T-helper 2 cell (primary cell): ENCODE measurements around the gene SLC7A11.

Source experiments
- DNase-seq, 5 experiments: peaks; one replicate each; pipeline versions ENCODE4 v3.0.0 to v3.0.0-alpha.2; 2012 to 2022
- total RNA-seq, 2 donors: gene quantifications; one replicate each; lab custom pipeline; 2026; lab: John Stamatoyannopoulos, UW

The SLC7A11 gene
- 0.40 to 1.2 reads per million in 2 donors for total RNA-seq

DNA sequence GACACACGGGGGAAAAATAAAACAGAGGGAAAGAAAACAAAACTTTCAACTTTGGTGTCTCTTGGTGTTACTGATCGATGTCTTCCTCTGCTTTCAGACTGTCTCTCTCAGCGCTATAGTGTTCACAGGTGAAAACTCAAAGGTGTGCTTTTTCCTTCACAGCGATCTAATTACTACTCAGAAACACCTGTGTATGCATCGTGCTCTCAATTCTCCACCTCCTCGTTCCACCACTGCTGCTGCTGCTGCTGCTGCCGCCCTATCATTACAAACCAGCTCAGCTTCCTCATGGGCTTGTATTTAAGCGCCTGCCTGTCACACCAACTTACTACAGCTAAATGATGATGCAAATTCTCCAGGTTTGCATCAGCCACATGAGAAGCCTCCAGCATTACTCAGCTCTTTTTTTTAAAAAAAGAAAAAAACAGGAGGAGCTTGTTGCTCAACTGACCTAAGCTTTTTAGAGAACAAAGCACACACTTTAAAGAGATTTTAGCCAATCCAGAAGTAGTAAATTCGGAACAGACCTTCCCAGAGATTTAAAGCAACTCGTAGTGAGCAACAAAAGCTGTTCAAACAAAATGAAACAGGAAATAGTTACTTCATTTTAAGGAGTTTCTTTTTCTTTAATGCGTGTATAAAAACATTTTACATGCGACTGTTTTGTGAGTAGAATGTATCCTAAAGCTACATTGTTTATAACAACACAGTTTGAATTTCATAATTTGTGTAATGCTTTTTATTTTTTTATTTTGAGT, at the start of gene SLC7A11:
Gene SLC7A11 (minus strand): TSS at position 274 of the 758 bp plus-strand sequence. CDS start 280 bp downstream, outside the sequence.
- DNase-seq: peak in 4 of 5 experiments; percentile 3 to 98 (median 6)

DNA sequence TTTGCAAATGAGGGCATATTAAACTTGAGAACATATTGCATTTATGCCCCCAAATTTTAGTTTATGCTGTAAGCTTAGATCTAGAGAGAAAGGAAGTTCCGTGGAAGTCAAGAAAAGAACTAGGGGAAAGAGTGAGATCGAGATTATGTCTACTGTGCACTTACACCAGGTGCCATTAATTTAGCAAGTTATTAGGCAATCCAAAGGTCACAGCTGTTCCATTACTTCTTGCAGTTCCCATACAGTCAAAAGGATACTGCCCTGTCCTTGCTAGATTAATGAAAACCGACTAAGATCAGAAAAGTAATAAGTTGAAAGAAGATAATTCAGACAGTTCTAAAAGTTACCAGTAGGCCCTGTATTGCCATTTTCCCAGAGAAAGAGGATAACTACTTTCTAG, 49.3 kb upstream of the SLC7A11 start:
- DNase-seq: no peak

DNA sequence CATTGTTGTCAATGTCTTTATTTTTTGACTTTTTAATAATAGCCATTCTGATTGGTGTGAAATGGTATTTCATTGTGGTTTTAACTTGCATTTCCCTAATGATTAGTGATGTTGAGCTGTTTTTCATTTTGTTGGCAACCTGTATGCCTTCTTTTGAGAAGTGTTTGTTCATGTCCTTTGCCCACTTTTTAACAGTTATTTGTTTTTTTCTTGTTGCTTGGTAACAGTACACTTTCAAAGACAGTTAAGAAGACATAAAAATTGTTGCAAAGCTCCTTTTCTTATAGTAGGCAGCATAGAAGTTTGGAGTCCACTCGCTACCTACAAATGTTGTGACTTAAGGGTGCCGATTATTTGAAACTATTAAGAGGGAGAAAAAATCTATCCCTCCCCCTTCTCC, 48.7 kb upstream of the SLC7A11 start:
- DNase-seq: no peak

DNA sequence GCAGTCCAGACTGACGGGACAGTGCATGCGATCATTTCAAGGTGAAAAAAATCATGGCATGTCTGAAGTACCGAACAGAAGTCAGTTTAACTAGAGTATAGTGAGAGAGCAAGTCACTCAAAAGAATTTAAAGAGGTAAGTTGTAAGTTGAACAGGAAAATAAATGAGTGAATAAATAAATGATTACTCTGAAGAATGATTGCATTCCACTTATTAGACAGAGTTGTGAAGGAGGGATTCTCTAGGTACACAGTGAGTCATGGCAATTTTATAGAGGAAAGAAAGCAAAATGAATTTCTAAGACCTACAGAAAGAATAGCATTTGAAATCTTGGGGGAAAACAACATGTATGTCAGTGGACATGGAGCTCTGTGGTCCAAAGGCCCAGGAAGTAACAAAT, 37.1 kb upstream of the SLC7A11 start:
- no peak for DNase-seq

DNA sequence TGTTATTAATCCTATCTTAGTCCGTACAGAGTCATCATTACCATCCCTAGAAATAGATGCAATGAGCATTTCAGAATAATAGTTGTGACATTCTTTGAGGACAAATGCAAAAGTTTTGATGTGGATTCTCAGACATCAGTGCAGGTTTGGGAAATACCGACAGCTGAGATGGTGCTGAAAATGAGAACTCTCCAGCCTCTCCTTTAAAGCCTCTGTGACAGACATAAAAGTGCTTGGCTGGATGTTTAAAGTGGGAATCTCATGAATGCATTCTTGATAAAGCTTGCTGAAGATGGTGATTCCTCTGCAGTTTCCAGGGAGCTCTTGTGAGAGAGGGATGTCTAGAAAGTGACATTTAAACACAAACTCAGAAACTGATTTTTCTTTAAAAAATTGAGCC, 35.0 kb upstream of the SLC7A11 start:
- no peak for DNase-seq

DNA sequence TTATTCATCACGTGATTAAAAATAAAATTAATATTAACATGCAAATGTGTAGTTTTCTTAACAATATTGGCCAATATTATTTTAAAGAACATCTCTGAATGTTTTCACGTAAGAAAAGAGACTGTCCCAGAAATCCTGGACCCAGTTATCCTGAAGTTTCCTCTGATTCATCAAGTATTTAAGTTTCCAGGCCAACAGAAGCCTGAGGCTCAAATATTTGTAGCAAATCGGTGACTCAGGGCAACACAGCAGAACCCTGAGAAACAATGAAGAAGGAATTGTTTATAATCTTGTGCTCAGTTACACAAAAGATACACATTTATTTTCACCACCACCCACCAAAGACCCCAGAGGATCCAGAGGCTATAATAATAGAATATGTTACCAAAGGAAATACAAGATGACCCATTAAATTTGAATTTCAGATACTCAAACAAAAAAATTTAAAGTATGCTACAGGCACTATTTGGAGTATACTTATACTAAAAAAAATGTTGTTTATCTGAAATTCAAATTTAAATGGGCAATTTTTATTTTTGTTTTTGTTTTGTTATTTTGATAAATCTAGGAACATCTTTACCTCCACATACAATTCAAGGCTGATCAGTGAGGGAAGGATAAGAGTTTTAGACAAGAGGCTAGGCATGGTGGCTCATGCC, 33.9 kb upstream of the SLC7A11 start:
- DNase-seq: no peak

DNA sequence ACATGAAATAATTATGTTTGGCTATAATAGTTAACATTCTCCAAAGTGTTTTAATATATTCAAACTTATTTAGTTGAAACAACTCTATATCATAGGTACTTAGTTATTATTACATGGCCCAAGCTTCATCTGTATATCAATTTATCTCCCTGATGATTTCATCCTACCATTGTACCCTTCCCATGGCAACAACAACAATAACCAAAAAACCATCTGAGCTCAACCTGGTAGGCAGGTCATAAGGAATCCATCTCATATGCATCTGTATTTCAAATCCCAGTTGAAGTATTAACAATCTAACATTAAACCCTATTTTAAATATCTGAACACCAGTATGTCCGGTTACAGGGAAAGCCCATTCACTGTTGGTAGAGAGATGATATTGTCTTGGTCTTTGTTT, 33.1 kb upstream of the SLC7A11 start:
- no peak for DNase-seq

DNA sequence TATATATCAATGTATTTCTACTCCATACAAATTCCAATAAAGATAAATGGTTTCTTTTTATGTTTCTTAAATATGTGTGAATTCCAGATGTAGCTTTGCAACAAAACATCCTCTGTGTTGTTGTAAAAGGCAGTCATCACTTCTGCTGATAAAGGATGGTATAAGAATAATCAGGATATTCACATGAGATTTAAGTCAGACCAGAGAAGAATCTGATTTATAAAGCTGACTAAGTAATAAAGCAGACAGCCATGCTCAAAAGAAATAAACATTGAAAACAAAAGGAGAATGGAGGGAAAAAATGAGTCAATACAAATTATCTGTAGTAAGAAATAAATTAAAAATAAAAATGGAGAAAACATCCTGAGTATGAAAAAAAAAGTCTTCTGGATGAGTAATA, 27.0 kb upstream of the SLC7A11 start:
- no peak for DNase-seq

DNA sequence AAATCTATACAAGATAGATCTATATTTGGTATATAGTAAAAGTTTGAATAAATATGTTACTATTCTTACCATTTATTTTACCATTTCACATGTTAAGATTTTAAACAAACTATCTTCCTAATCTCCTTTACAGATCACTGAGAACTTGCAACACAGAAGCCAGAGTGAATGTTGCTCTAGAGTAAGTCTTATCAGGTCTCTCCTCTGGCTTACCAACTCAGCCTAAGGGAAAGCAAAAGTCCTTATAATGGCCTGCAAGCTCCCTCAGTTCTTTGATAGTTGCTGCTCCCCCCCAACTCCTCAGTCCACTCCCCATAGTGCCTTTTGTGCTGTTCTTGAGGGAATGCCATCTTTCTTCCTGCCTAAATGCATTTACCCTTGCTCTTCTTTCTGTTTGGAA, 25.7 kb upstream of the SLC7A11 start:
- no peak for DNase-seq

DNA sequence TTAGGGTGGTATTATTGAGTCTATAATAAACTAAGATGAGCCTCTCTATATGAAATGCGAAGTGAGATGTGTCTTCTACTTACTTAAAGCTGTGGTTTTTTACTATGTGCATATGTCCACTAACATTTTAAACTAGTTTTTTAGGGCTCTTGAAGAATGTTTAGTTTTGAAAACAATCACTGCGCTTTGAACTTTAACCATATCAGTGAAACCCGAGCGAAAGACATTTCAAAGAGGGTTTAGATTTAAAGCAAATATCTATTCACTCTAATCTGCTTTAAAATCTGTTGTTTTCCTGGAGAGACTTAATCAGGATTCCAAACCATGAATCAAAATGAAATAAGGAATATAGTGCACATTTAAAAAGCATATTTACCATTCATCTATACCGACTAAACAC, 24.8 kb upstream of the SLC7A11 start:
- DNase-seq: no peak

DNA sequence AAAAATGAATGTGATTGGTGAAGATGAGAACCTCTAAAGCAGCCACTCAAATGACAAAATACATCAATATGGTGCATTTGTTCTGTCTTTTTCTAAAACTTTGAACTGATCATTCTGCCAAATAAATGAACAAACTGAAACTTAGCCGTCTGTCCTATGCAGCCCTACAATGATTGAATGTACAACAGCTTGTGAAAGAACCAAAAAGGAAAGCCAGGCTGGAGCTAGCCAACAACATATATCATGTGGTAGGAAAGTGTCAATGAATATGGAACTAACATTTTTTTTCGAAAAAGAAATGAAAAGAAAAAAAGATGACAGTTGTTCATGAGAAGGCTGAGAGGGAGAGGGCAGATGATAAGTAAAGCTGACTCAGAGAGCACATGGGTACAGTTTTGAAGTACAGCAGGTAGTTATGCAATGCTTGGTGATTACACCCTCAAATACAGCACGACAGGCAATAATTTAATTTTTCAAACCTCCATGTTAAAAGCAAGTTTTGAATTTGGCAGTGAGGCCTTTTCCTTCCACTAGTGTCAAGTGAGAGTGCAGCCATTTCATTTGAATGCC, 21.2 kb upstream of the SLC7A11 start:
- no peak for DNase-seq

DNA sequence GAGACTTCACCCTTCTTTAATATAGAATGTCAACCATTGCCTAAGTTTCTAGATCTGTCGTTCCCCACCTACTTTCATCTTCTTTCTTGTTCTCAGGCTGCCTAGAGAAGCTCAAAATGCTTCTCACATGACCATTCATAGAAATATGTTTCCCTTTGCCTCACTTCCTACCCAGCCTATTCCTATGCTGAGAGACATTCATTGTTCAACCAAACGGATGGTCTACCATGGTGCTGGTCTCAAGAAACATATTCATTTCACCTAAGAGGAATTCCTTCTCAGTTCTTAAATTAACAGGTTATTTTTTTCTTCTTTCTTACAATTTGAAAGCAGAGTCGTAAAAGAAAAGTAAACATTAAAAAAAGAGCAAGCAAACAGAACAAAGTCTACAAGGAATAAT, 20.3 kb upstream of the SLC7A11 start:
- DNase-seq: no peak

DNA sequence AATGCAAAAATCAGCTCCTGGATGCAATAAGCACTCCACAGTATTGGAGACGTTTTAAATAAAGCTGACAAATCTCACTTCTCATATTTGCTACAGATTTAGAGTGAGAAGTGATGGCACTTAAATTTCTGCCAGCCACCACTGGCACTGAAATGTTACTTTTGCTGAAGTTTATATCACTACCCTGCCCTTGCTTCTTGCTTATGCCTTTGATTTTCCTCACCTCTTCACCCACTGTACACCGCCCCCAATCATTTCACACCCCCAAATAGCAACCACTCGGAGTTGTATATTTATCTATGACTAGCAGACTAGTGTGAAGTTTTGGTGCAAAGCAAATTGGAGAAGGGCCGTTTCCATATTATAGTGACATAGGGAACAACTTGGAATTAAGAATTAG, 19.9 kb upstream of the SLC7A11 start:
- no peak for DNase-seq

DNA sequence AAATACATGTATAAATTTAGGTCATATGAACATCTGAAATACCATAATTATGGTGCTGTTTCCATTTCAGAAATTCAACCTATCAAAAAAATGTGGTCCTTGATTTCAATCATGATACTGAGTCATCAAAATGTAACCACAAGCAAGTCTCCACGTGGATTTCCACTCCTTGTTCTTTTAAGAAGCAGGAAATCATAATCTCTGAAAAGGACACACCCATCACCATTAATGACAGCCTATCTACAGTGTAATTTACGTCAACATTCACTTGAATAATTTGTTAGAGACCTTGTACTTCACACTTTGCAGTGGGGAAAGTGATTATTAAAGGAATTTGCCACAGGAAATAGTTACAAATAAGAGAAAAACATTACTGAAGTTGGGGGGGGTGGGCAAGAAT, 17.7 kb upstream of the SLC7A11 start:
- DNase-seq: no peak

DNA sequence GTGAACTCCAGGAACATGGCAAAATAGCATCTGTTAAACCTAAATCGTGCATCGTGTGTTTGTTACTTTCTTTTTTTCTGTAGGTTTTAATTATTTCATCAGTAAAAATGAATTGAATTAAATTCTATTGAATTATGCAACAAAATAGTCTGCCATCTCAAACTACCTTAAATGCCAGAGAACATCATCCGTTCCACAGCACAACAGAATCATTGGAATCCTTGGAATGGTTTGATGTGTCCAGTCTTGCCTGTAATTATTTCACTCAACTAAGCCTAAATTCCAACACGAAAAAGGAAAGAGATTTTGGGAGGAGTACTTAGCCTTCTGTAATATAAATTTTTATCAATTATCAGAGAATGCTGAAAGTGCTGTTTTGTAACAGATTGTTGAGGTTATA, 17.1 kb upstream of the SLC7A11 start:
- DNase-seq: no peak

DNA sequence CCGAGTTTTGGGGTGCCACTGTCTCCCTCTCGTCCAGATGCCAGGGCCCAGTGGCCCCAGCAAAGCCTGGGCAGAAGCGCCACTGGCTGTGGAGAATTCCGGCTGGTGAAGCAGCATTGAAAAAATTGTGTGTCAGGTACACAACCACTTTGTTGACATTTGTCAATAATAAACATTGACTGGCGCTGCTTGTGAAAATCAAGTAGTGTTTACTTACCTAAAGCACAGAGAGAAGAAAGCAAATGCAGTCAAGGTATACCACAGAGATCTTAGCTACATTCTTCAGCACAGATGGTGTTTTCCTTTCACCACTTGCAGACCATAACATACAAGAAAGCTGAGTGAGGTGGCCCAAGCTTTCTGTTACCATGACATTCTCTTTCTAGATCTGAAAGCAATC, 14.5 kb upstream of the SLC7A11 start:
- no peak for DNase-seq

DNA sequence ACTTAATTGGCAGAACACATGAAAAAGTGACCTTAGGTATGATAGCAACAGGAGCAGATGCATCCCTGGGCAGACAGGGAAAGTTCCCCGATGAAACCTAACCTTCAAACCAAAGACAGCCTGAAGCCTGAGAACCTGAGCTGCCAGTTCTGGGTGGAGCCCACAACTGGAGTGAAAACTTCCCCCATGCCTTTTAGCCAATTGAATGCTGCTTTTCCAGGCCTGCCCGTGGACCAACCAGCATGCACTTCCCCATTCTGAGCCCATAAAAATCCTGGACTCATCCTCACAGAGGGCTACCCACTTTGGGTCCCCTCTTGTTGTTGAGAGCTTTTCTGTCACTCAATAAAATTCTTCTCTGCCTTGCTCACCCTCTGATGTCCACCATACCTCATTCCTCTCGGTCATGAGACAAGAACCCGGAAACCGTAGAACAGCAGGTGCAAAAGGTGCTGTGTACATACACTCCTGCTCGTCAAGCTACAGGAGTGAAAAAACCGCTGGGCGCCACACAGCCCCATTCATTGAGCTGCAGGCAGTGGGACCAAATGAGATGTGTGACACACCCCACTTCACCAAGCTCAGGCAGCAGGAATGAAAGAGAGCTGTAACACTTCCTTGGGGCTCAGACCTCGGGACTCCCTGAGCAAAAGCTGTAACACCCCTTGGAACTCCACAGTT, 13.9 kb upstream of the SLC7A11 start:
- no peak for DNase-seq

DNA sequence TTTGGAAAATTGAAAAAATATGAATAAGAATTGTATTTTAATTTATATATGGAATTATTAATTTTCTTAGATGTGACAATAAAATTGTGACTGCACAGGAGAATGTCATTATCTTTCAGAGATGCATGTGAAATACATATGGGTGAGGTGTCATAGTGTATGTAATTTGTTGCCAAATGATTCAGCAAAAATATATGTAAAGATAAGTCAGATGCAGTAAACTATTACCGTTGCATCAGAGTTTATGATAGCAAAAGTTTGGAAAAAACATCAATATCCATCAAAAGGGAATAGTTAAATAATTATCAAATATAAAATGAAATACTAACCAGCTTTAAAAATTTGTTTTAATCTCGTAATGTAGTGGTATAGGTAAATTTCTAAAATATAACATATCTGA, 10.4 kb upstream of the SLC7A11 start:
- DNase-seq: no peak

DNA sequence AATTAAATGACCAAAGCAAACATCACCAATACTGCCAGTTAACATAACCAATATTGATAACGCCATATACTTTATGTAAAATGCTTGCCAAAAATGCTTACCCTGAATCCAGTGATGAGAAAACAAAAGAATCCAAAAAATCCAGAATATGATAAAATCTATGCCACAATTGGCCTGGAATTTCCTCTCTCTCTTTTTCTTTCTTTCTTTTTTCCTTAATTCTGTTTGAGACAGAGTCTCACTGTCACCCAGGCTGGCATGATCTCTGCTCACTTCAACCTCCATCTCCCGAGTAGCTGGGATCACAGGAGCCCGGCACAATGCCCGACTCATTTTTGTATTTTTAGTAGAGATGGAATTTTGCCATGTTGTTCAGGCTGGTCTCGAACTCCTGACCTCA, 9.8 kb upstream of the SLC7A11 start:
- DNase-seq: no peak

DNA sequence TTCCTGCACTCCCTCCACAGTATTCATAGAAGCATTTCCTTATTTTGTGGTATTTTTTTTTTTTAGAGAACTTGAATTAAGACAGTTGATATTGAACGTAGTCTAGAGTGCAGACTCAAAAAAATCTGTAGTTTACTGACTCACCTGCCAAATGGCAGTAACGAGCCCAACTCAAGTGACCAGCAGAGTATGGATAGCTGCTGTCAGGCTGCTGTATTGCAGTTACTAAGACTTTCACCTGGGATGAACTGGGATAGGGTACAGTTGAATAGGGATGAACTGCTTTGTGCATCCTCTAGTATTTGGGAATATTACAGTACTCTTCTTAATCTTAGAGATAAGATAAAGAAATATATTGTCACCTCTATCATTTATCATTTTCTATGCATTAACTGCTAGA, 7.0 kb upstream of the SLC7A11 start:
- no peak for DNase-seq

DNA sequence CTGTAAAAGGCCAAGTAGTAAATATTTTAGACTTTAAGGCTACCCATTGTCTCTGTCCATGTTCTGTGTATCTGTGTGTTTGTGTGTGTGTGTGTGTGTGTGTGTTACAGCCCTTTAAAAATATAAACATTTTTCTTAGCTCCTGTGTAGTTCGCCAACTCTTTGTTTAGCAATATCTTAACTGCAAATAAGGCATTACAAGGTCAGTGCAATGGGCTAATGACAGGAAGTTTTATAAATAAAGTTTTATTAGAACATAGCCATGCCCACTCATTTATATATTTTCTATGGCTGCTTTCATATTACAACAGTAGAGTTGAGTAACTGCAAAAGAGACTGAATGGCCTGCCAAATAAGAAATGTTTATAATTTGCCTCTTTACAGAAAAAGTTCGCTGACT, 5.9 kb upstream of the SLC7A11 start:
- no peak for DNase-seq

DNA sequence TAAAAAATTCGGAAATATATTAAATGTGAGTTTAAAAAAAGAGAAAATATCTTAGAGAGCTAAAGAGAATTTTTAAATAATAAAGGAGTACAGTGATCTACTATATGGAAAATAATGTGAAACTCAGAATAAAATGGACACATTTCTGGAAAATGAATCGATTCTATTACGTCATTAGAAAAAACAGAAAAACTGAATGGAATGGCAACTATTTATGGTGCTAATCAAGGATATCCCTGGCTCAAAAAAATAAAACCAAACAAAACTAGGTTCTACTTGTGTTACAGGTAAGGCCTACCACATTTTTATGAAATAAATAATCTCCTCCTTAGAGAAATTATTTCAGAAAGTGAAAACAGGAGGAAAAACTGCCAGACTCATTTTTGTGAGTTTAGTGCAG, 5.5 kb upstream of the SLC7A11 start:
- no peak for DNase-seq

DNA sequence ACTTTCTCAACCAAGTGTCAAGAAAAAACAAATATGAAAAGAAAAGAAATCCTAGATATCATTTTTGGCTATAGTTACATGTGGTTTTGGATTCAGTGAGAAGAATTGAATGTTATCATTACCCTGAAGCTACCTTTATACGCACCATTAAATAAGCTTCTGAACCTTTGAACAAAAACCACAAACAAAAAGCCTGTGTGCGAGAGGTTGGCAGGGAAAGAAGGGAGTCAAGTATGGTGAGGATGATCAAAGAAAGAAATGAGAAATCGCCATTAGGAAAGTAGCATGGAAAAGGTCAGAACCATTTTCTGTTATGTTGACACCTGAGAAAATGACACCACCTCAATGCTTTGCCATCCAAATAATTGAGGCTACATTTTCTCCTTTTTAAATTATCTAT, 1.2 kb upstream of the SLC7A11 start:
- DNase-seq: no peak

DNA sequence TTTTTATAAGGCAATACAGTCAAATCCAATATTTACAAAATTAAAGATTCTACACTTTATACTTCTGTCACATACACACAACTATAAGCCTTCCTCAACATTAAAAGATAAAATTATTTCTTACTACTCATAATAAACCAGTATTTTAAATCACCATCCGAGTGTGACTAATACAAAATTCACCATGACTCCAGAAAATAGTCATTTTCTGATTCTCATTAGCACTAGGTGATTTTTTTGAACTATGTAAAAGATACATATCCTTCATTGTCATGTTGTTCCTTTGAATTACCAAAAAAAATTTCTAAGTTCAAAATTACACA, 646 bp upstream of the SLC7A11 start:
- peak in 1 of 5 experiments; percentile 44 for DNase-seq
